Measurements from ENCODE around the gene GOT1. TPM values are rescaled to one million over a fixed set of nuclear protein-coding genes. Genes with fewer than 3 reads are reported as not detected.

GOT1 gene
- total RNA-seq, 1 donor from 2014 or later: 37.2 TPM

DNA sequence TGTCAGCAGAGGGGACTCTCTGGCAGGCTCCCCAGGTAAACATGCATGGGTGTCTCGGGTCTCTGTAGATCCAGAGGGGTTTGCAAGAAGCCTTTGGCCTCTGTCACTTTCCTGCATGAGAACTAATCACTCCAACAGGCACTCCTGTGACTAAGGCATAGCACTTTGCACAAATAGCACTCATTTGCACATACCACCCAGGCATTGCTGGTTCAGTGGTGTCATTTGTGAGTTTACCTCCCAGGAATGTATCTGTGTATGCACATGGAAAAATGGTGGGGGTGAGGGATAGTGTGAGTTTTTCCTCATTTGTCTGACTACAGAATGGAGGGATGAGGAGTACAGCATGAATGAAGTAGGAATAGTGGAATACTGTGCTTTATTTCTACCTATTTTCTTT lies 61.8 kb downstream of the GOT1 start:
- Mint-ChIP-seq H3K4me1 (ENCODE audit: low read depth, unreplicated experiment) (no peaks in the 10 kb centered on the region), H3K27me3 (ENCODE audit: unreplicated experiment) (peaks cover 4% of the 10 kb centered on the region), H3K27ac (ENCODE audit: unreplicated experiment) (no peak overlapping the region), H3K36me3 (ENCODE audit: unreplicated experiment) (no peaks in the 10 kb centered on the region), H3K9me3 (ENCODE audit: unreplicated experiment) (peaks cover 2% of the 10 kb centered on the region), H3K4me3 (ENCODE audit: unreplicated experiment) (no peak overlapping the region)
- DNase-seq: no peak
- TF ChIP-seq, protein P1, sequence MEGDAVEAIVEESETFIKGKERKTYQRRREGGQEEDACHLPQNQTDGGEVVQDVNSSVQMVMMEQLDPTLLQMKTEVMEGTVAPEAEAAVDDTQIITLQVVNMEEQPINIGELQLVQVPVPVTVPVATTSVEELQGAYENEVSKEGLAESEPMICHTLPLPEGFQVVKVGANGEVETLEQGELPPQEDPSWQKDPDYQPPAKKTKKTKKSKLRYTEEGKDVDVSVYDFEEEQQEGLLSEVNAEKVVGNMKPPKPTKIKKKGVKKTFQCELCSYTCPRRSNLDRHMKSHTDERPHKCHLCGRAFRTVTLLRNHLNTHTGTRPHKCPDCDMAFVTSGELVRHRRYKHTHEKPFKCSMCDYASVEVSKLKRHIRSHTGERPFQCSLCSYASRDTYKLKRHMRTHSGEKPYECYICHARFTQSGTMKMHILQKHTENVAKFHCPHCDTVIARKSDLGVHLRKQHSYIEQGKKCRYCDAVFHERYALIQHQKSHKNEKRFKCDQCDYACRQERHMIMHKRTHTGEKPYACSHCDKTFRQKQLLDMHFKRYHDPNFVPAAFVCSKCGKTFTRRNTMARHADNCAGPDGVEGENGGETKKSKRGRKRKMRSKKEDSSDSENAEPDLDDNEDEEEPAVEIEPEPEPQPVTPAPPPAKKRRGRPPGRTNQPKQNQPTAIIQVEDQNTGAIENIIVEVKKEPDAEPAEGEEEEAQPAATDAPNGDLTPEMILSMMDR (IDR thresholded peaks at IDR 0.05; ENCODE audit: partially characterized antibody, unreplicated experiment): no peak

DNA sequence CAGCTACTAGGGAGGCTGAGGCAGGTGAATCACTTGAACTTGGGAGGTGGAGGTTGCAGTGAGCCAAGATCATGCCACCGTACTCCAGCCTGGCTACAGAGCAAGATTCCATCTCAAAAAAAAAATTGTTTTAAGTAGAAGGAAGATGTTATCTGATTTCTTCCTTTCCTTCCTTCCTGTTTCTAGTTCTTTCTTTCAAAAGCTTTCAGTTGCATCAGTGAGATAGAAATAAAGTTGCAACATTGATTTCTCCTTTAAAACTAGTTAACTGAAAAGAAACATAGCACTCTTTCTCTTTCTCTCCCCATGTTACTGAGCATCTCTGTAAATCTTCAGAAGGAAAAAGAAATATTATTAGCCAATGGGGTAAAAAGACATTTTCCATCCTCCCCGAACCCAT lies 63.8 kb downstream of the GOT1 start:
- H3K36me3 Mint-ChIP-seq (ENCODE audit: unreplicated experiment): no peaks in the 10 kb centered on the region
- H3K9me3 Mint-ChIP-seq (ENCODE audit: unreplicated experiment): no peaks in the 10 kb centered on the region
- no peak for DNase-seq
- no peak overlapping the region for H3K4me3 Mint-ChIP-seq (ENCODE audit: unreplicated experiment)
- H3K27ac Mint-ChIP-seq (ENCODE audit: unreplicated experiment): no peak overlapping the region
- peaks cover 4% of the 10 kb centered on the region for H3K27me3 Mint-ChIP-seq (ENCODE audit: unreplicated experiment)
- TF ChIP-seq, protein P1 (IDR thresholded peaks at IDR 0.05; ENCODE audit: partially characterized antibody, unreplicated experiment): no peak
- H3K4me1 Mint-ChIP-seq (ENCODE audit: low read depth, unreplicated experiment): no peaks in the 10 kb centered on the region

DNA sequence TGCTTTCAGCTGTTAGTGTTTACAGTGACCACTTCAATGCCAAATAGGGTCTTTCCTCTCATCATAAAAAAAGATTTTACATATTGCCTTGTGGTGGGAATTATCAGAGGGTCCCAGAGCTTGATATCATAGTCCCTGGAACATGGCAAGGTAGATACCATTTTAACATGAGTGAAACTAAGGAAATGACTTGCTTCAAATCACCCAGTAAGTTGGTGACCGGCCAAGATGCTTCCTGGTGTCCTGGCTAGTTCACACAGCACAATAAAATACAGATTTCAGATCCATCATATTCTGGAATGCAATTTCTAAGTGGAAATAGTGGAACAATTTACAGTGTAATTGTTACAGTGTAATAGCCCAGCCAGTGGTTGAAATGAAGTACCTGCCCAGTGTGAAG lies 64.7 kb downstream of the GOT1 start:
- Mint-ChIP-seq H3K27me3 (ENCODE audit: unreplicated experiment) (peaks cover 4% of the 10 kb centered on the region), H3K9me3 (ENCODE audit: unreplicated experiment) (no peaks in the 10 kb centered on the region), H3K4me1 (ENCODE audit: low read depth, unreplicated experiment) (no peaks in the 10 kb centered on the region), H3K36me3 (ENCODE audit: unreplicated experiment) (no peaks in the 10 kb centered on the region), H3K4me3 (ENCODE audit: unreplicated experiment) (no peak overlapping the region), H3K27ac (ENCODE audit: unreplicated experiment) (no peak overlapping the region)
- TF ChIP-seq, protein P1 (IDR thresholded peaks at IDR 0.05; ENCODE audit: partially characterized antibody, unreplicated experiment): no peak
- no peak for DNase-seq

DNA sequence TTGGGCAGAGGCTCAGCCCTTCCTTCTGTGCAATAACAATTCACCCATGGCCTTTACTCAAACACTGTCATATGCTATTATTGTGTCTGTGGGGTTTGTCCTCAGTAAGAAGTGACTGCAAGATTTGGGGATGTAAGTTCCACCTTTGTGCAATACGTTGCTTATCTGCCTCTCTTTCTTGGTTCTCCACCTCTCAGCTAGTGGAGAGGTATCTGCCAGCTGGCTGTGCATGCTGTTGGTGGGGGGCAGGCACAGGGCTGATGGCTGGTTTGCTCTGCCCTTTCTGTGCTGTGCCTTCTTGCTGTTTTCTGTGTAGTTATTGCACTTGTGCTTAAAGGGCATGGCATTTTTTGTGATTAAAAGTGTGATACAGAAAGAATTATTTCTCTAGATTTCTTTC lies 65.1 kb downstream of the GOT1 start:
- no peak overlapping the region for H3K27ac Mint-ChIP-seq (ENCODE audit: unreplicated experiment)
- H3K4me3 Mint-ChIP-seq (ENCODE audit: unreplicated experiment): no peak overlapping the region
- TF ChIP-seq, protein P1 (IDR thresholded peaks at IDR 0.05; ENCODE audit: partially characterized antibody, unreplicated experiment): no peak
- H3K4me1 Mint-ChIP-seq (ENCODE audit: low read depth, unreplicated experiment): no peaks in the 10 kb centered on the region
- H3K36me3 Mint-ChIP-seq (ENCODE audit: unreplicated experiment): no peaks in the 10 kb centered on the region
- no peak for DNase-seq
- H3K27me3 Mint-ChIP-seq (ENCODE audit: unreplicated experiment): peaks cover 4% of the 10 kb centered on the region
- H3K9me3 Mint-ChIP-seq (ENCODE audit: unreplicated experiment): no peaks in the 10 kb centered on the region

DNA sequence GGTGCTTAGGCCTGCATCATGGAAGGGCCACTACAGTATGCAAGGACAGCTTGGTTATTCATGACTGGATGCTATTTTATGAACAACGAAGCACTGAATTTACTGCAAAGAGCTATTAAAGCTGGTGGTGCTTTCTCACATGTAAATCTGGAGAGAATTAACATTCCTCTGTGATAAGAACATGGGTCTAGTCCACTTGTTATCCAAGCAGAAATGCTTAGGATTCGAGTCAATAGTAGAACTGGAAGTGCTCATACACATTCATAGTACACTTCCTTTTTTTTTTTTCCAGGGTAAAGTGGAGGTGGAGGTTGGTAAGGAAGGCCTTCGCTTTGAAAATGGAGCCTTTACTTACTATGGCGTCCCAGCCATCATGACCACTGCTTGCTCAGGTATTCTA lies 66.3 kb downstream of the GOT1 start:
- TF ChIP-seq, protein P1 (IDR thresholded peaks at IDR 0.05; ENCODE audit: partially characterized antibody, unreplicated experiment): no peak
- H3K27ac Mint-ChIP-seq (ENCODE audit: unreplicated experiment): no peak overlapping the region
- no peaks in the 10 kb centered on the region for H3K9me3 Mint-ChIP-seq (ENCODE audit: unreplicated experiment)
- no peaks in the 10 kb centered on the region for H3K4me1 Mint-ChIP-seq (ENCODE audit: low read depth, unreplicated experiment)
- H3K27me3 Mint-ChIP-seq (ENCODE audit: unreplicated experiment): no peaks in the 10 kb centered on the region
- no peak overlapping the region for H3K4me3 Mint-ChIP-seq (ENCODE audit: unreplicated experiment)
- DNase-seq: no peak
- H3K36me3 Mint-ChIP-seq (ENCODE audit: unreplicated experiment): no peaks in the 10 kb centered on the region
